Stimulated activated CD4-positive, alpha-beta T cell treated with anti-CD3 and anti-CD28 coated beads, Interleukin-2, amount 100 ng/mL, for 4 hours (primary cell): Measurements from ENCODE around the gene GLA.
A peak's percentile ranks its signal among the peaks of the same experiment; 100 is the strongest.

Source experiments
- DNase-seq: peaks from one replicate; pipeline ENCODE4 v3.0.0-alpha.2; 2020; ENCODE audit warnings: low read depth

Gene GLA

GRCh38 chrX:101407748-101408531, at the start of gene GLA, which contains the start of gene HNRNPH2:
TSS of gene GLA (minus strand) at chrX:101407925. CDS start at chrX:101407903, 22 bp downstream.
TSS of gene HNRNPH2 (plus strand) at chrX:101408222. CDS start at chrX:101411989, 3,767 bp downstream.
- peak; percentile 85 for DNase-seq

GRCh38 chrX:101452056-101452455, 44.3 kb upstream of the GLA start:
- DNase-seq = no peak

GRCh38 chrX:101450961-101451360, 43.2 kb upstream of the GLA start:
- no peak for DNase-seq

GRCh38 chrX:101450085-101450484, 42.4 kb upstream of the GLA start:
- DNase-seq = no peak

- no peak for DNase-seq
Observed at GRCh38 chrX:101449279-101449678, 41.6 kb upstream of the GLA start.

- DNase-seq = no peak
Observed at GRCh38 chrX:101442085-101442484, 34.4 kb upstream of the GLA start.

GRCh38 chrX:101430457-101431078, 22.8 kb upstream of the GLA start:
- DNase-seq = no peak

- DNase-seq = no peak
Observed at GRCh38 chrX:101429934-101430333, 22.2 kb upstream of the GLA start.

- DNase-seq = no peak
Observed at GRCh38 chrX:101427954-101428353, 20.2 kb upstream of the GLA start.

GRCh38 chrX:101419489-101419888, 11.8 kb upstream of the GLA start:
- DNase-seq = no peak

- DNase-seq = no peak
Observed at GRCh38 chrX:101417981-101418841, 10.5 kb upstream of the GLA start.

- DNase-seq = no peak
Observed at GRCh38 chrX:101417190-101417589, 9.5 kb upstream of the GLA start.

- no peak for DNase-seq
Observed at GRCh38 chrX:101416691-101417090, 9.0 kb upstream of the GLA start.

- no peak for DNase-seq
Observed at GRCh38 chrX:101415180-101416145, 7.7 kb upstream of the GLA start.

- no peak for DNase-seq
Observed at GRCh38 chrX:101411984-101412383, 4.3 kb upstream of the GLA start.

GRCh38 chrX:101410461-101410860, 2.7 kb upstream of the GLA start:
- no peak for DNase-seq

GRCh38 chrX:101409043-101409442, 1.3 kb upstream of the GLA start:
- no peak for DNase-seq

GRCh38 chrX:101408532-101408841, 762 bp upstream of the GLA start:
- DNase-seq = no peak

GRCh38 chrX:101407167-101407747, 468 bp downstream of the GLA start:
- DNase-seq = no peak

GRCh38 chrX:101399825-101400224, 7.9 kb downstream of the GLA start:
- DNase-seq = no peak

- no peak for DNase-seq
Observed at GRCh38 chrX:101398694-101399093, 9.0 kb downstream of the GLA start.
